ENCODE data around the gene TSHZ2.
"Not testable (repeated sequence)": the region's sequence is repeated elsewhere in the genome, so short reads cannot be mapped to it uniquely, and the experiment has no call there.

The TSHZ2 gene

DNA sequence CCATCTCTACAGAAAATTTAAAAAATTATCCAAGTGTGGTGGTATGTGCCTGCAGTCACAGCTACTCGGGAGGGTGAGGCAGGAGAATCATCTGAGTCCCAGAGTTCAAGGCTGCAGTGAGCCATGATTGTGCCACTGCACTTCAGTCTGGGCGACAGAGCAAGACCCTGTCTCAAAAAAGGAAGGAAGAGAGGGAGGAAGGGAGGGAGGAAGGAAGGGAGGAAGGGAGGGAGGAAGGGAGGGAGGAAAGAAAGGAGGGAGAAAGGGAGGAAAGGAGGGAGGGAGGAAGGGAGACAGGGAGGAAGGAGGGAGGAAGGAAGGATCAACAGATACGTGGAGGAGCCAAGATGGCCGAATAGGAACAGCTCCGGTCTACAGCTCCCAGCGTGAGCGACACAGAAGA is 531.4 kb downstream of the TSHZ2 start:
- DNase-seq (ENCODE audit: low read depth), result no peak

- DNase-seq (ENCODE audit: low read depth), result not testable (repeated sequence)
Observed at GRCh38 chr20:53504106-53504505, 531.9 kb downstream of the TSHZ2 start.

DNA sequence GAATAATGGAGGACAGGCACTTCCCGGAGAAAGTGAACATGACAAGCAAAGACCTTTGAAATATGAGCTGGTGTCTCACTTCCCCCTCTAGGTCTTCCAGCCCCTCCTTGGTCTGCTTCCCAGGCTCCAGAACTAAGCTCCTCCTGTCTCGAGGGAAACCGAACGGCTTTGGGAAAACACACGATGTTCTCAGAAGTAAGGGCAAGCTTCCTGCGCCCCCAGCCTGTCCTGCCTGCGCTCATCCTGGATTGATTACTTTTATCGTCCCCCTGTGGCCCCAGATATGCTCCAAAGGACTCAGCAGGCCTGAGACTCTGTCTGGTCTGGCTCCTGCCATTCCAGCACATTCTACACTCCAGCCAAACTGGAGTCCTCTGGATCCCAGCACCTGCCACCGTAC is 538.1 kb downstream of the TSHZ2 start:
- no peak for DNase-seq (ENCODE audit: low read depth)

DNA sequence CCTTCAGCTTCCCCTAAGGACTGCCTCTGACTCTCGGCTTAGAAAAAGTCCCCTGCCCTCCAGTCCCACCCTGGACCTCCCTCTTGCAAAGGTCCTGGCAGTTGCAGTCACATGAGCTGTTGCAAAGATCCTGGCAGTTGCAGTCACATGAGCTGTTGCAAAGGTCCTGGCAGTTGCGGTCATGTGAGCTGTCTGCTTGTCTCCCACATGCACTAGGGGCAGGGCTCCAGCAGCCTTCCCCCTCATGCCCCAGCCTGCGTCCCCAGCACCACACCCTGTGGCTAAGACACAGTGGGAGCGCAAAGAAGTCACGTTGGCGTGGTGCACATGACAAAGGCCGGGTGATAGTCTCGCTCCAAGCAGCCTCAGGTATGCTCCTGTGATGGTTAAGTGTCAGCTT is 538.5 kb downstream of the TSHZ2 start:
- DNase-seq (ENCODE audit: low read depth), result no peak

DNA sequence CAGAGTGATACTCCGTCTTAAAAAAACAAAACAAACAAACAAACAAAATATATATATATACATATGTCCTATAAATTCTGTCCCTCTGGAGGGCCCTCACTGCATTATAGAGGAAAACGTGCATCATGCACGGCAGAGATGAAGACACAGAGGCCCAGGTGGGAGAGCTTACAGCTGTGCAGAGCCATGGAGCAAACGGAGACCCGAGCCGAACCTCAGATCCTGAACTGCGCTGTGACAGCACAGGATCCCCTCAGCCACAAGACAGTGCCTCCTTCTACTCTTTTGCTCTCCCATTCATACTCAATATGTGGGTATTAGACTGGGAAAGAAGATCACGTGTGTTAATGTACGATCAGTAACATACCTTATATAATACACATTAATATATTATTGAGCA is 539.9 kb downstream of the TSHZ2 start:
- DNase-seq (ENCODE audit: low read depth), result no peak

GRCh38 chr20:53513168-53513488 is 541.0 kb downstream of the TSHZ2 start:
- no peak for DNase-seq (ENCODE audit: low read depth)

DNA sequence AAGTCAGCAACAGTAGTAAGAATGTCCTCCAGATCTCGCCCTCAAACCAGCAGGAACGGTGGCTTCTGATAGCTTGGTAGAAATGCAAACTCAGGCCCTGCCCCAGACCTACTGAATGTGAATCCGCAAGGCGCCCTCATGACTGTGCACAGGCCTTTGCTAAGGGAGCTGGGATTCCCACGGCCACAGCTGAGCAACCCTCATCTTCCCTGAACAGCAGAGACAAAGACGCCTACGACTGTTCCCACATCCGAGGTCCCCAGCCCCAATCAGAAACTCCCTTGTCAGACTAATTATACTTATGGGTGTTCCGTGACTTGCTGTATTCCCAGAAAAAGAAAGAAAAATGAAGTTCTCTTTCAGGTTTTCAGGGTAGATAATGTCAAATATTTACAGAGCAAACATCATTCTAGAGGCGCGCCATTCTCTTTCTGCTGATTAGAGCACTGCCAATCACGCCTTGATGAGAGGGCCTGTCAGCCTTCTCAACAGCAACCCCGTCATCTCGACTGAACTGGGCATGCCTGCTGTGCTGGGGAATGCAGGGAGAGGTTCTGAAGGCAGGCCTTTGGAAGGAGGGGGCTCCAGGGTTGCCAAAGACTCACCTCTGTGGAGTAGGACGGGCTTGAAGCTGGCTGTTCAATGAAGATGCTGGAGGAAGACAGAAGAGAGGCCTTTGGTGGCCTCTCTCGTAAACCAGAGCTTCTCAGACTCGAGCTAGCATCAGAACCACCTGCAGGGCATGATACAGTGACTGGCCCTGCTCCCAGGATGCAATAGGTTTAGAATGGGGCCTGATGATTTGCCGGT is 541.5 kb downstream of the TSHZ2 start:
- no peak for DNase-seq (ENCODE audit: low read depth)

DNA sequence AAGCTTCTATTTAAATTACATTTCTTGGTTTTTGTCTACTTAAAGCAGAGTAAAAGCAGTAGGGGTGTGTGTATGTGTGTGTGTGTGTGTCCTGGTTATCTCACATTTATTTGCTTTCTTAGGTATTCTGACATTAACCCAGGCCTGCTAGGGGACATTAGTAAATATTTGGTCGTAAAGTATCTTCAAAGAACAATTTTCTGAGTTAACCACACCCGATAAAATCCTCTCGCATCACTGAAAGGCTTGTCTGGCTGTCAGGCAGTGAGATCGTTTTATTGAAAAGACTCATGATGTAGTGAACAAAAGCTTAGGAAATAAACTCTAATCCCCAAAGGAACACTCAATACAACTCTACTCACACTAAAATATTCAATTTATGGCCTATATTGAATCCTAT is 543.6 kb downstream of the TSHZ2 start:
- DNase-seq (ENCODE audit: low read depth), result no peak

DNA sequence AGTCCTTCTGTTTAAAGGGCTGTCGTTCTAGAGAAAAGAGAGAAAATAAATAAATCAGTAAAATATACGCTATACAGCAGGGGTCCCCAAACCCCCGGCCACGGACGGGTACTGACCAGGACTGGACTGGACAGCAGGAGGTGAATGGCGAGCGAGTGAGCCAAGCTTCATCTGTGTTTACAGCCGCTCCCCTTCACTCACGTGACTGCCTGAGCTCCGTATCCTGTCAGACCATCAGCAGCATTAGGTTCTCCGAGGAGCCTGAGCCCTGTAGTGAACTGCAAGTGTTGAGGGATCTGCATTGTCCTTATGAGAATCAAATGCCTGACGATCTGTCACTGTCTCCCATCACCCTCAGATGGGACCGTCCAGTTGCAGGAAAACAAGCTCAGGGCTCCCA is 545.0 kb downstream of the TSHZ2 start:
- DNase-seq (ENCODE audit: low read depth), result no peak

DNA sequence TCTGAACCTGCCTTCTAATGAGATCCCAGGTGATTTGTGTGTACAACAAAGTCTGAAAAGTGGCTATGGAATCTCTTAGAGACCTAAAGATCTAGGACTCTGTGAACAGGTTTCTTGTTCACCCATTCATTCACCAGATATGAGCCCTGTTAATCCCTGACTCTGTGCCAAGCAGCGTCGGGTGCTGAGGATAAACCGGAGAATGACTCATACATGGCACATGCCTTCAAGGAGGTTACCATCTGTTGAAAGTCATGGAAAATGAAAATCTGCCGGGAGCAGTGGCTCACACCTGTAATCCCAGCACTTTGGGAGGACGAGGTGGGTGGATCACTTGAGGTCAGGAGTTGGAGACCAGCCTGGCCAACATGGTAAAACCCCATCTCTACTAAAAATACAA is 549.3 kb downstream of the TSHZ2 start:
- DNase-seq (ENCODE audit: low read depth), result not testable (repeated sequence)

GRCh38 chr20:53522026-53522425 is 549.9 kb downstream of the TSHZ2 start:
- no peak for DNase-seq (ENCODE audit: low read depth)

DNA sequence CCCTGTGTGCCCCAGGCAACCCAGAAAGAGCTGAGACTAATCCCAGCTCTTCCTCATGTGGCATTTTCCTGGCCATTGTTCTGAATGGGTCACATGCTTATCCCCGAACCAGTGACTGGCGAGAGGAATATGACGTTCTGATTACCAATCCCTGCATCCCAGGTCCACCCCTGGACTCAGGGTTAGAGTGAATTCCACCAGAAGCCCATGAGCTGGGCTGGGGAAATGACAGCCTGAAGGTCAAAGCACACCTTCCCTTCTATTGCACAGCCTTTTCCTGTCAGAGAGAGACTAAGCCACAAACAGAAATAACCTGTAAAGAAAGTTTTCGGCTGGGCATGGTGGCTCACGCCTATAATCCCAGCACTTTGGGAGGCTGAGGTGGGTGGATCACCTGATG is 550.5 kb downstream of the TSHZ2 start:
- no peak for DNase-seq (ENCODE audit: low read depth)

DNA sequence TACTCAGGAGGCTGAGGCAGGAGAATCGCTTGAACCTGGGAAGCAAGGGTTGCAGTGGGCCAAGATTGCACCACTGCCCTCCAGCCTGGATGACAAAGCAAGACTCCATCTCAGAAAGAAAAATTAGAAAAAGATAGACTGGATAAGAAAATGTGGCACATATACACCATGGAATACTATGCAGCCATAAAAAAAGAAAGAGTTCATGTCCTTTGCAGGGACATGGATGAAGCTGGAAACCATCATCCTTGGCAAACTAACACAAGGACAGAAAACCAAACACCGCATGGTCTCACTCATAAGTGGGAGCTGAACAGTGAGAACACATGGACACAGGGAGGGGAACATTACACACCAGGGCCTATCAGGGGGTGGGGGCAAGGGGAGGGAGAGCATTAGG is 551.5 kb downstream of the TSHZ2 start:
- DNase-seq (ENCODE audit: low read depth), result not testable (repeated sequence)

DNA sequence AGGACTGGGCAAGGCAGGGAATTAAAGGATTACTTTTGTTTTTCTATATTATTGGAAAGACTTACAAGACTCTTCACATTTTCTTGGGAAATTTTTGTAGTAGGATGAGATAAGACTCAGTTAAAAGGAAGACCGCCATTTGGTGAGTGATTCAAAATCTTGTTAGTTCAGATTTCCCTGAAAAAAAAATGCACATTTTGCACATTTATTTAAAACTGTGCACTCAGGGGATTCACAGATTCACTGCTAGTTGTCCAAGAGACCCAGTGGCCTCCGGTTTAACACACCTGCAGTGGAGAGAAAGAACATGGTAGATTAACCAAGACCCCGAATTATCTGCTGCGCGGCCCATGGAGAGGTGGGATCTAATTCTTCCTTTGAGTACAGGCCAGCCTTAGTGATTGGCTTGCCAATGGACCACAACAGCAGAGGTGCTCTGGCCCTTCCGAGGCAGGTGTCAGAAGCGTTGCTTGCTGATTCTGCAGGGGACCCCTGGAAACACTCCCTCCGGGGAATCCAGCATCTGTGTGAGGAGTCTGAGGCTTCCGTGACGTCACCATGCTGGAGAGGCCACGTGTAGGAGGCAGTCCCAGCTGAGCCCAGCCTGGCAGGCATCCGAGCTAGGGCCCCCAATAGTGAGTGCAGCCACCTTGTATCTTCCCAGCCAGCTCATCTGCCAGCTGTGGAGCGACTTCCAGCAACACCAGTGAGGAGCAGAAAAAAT is 552.6 kb downstream of the TSHZ2 start:
- DNase-seq (ENCODE audit: low read depth), result no peak

DNA sequence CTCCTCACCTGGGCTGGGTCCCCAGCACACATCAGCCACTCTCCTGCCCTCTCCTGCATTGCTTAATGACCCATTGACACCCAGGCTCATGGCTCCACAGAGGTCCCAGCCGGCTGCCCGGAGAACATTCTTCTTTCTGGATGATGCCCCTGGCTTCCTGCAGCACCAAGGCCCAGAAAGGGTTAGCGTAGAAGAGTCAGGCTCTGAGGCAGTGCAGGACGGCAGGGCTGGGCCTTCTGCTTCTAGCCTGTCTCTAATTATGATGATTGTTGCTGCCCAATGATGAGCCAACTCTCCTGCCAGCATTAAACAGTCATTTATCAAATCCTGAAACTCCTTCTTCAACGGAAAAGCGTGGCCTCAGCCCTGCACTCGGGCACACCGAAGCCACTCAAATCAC is 555.0 kb downstream of the TSHZ2 start:
- no peak for DNase-seq (ENCODE audit: low read depth)

GRCh38 chr20:53529658-53530057 is 557.5 kb downstream of the TSHZ2 start:
- no peak for DNase-seq (ENCODE audit: low read depth)

- no peak for DNase-seq (ENCODE audit: low read depth)
Observed at GRCh38 chr20:53530440-53530839, 558.3 kb downstream of the TSHZ2 start.

GRCh38 chr20:53532654-53533312 is 560.6 kb downstream of the TSHZ2 start:
- DNase-seq (ENCODE audit: low read depth), result not testable (repeated sequence)

- DNase-seq (ENCODE audit: low read depth), result no peak
Observed at GRCh38 chr20:53533500-53533899, 561.3 kb downstream of the TSHZ2 start.

DNA sequence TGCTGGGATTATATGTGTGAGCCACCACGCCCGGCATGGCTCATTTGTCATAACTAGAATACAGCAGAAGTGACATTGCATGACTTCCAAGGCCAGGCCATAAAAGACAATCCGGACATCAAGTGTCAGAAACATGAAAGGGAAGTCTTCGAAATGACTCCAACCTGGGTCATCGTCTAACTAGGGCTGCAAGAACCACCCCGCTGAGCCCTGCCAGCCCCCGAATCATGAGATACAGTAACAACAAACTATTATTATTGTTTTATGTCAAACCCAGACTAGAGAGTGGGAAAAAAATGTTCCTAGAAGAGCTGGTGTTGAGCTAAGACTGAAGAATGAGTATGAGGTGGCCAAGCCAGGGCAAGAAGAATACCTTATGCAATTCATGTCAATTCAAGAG is 561.9 kb downstream of the TSHZ2 start:
- DNase-seq (ENCODE audit: low read depth), result no peak

DNA sequence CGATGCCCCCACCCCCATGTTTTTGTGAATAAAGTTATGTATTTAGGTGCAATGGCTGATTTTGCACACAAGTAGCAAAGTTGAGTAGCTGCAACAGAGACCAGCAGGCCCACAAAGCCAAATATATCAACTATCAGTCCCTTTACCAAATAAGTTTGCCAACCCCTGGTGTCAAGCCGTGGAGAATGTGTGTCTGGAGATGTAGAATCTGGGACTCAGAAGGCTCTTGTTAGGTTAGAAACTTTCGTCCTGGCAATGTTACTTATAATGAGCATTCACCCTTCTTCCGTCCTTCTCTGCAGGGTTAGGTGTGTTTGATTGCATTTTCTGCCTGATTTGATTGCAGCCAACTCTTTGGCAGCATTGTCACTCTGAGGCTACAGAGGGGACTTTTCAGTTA is 563.7 kb downstream of the TSHZ2 start:
- no peak for DNase-seq (ENCODE audit: low read depth)

DNA sequence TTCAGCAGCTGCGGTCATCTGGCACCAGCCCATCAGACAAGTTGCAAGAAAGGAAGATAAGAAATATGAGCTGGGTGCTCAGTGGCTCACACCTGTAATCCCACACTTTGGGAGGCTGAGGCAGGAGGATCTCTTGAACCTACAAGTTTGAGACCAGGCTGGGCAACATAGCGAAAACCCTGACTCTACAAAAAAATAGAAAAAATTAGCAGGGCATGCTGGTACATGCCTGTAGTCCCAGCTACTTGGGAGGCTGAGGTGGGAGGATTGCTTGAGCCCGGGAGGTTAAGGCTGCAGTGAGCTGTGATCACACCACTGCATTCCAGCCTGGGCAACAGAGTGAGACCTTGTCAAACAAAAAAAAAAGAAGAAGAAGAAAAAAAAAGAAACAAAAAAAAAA is 564.2 kb downstream of the TSHZ2 start:
- not testable (repeated sequence) for DNase-seq (ENCODE audit: low read depth)

DNA sequence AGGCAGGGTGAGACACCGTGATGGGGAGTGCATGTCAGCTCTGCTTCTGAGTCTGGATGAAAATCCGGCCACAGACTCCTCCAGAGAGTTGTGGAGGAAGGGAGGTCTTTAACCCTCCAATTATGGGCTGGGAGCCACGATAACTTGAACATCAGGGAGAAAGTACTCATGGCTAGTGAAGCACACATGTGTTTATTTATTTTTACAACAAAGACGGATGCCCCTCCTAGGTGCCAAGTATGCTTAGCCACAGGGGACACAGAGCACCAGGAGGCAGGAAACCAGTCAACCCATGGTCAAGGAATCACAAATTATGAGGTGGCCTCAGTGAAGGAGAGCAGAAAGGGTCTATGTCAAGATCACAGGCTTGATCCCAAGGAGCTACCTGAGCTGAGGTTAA is 567.4 kb downstream of the TSHZ2 start:
- DNase-seq (ENCODE audit: low read depth), result no peak

Data from CMK (cell line).